HepG2 (cell line): Measurements from ENCODE around the gene RNF8. TPM values are rescaled to one million over a fixed set of nuclear protein-coding genes. Genes with fewer than 3 reads are reported as not detected.

Source experiments
- ARHGAP35 ChIP-seq: sonication (generic); formaldehyde crosslinking; IDR thresholded peaks from 2 replicates; pipeline ENCODE4 v1.9.0; 2022; ENCODE audit warnings: mild to moderate bottlenecking, inconsistent platforms, moderate library complexity, missing genetic modification reagents, borderline replicate concordance
- CEBPG ChIP-seq: IDR thresholded peaks from 2 replicates; pipeline ENCODE4 v1.6.1; 2016
- ELF1 ChIP-seq: sonication (generic); formaldehyde crosslinking; IDR thresholded peaks from 2 replicates; pipeline ENCODE4 v1.4.0; 2020; ENCODE audit warnings: missing genetic modification reagents
- ELF4 ChIP-seq: sonication (generic); formaldehyde crosslinking; IDR thresholded peaks from 2 replicates; pipeline ENCODE4 v1.5.0; 2020; ENCODE audit warnings: missing genetic modification reagents, mild to moderate bottlenecking, moderate library complexity, borderline replicate concordance
- FOXK1 ChIP-seq: sonication (generic); formaldehyde crosslinking; IDR thresholded peaks from 2 replicates; pipeline ENCODE4 v1.4.0; 2020; ENCODE audit warnings: low read depth, missing genetic modification reagents, borderline replicate concordance
- GATA4 ChIP-seq: sonication (generic); IDR thresholded peaks from 2 replicates; pipeline ENCODE4 v1.6.1; 2016; ENCODE audit warnings: antibody characterized with exemption, low read depth, borderline replicate concordance
- HMG20A ChIP-seq: IDR thresholded peaks from 2 replicates; pipeline ENCODE4 v1.6.1; 2016; ENCODE audit warnings: borderline replicate concordance
- JUND ChIP-seq: sonication (generic); formaldehyde crosslinking; IDR thresholded peaks from 2 replicates; pipeline ENCODE4 v1.8.0; 2022; ENCODE audit warnings: mild to moderate bottlenecking, missing genetic modification reagents
- SMYD3 ChIP-seq: sonication (generic); formaldehyde crosslinking; IDR thresholded peaks from 2 replicates; pipeline ENCODE4 v1.8.1; 2023; ENCODE audit warnings: mild to moderate bottlenecking, missing genetic modification reagents
- SNAI1 ChIP-seq: sonication (generic); formaldehyde crosslinking; IDR thresholded peaks from 2 replicates; pipeline ENCODE4 v1.5.0; 2020; ENCODE audit warnings: mild to moderate bottlenecking, missing genetic modification reagents, borderline replicate concordance
- SOX6 ChIP-seq, 2 experiments: fragments of 450-650 bp in 1 of 2; sonication (generic) in 1 of 2; formaldehyde crosslinking in 1 of 2; IDR thresholded peaks; 2 replicates each; pipeline versions ENCODE4 v1.4.0 to v1.6.1; 2017 to 2020; ENCODE audit warnings: antibody characterized with exemption in 1 of 2, mild to moderate bottlenecking in 1 of 2, missing genetic modification reagents in 1 of 2
- SP2 ChIP-seq: sonication (generic); formaldehyde crosslinking; IDR thresholded peaks from 2 replicates; pipeline ENCODE4 v1.5.1; 2020; ENCODE audit warnings: mild to moderate bottlenecking, missing genetic modification reagents
- ZMYM3 ChIP-seq: sonication (generic); formaldehyde crosslinking; IDR thresholded peaks from 2 replicates; pipeline ENCODE4 v1.5.1; 2020; ENCODE audit warnings: mild to moderate bottlenecking, missing genetic modification reagents
- ZNF235 ChIP-seq: sonication (generic); formaldehyde crosslinking; IDR thresholded peaks from 2 replicates; pipeline ENCODE4 v1.8.1; 2023; ENCODE audit warnings: mild to moderate bottlenecking, missing genetic modification reagents, borderline replicate concordance
- ZNF546 ChIP-seq: sonication (generic); formaldehyde crosslinking; conservative IDR thresholded peaks from 2 replicates; pipeline ENCODE4 v1.8.1; 2023; ENCODE audit warnings: mild to moderate bottlenecking, missing genetic modification reagents
- ZNF619 ChIP-seq: sonication (generic); formaldehyde crosslinking; IDR thresholded peaks from 2 replicates; pipeline ENCODE4 v1.4.0; 2020; ENCODE audit warnings: mild to moderate bottlenecking, missing genetic modification reagents
- ZNF746 ChIP-seq: sonication (generic); formaldehyde crosslinking; IDR thresholded peaks from 2 replicates; pipeline ENCODE4 v1.8.0; 2022; ENCODE audit warnings: mild to moderate bottlenecking, missing genetic modification reagents
- polyA plus RNA-seq, 8 experiments: library from polyadenylated mRNA; depleted of rRNA in 3 of 8; stranded (reverse) in 7 of 8; unstranded in 1 of 8; fragments of >200 nt; fragmentation: Illumina TruSeq in 4 of 8; extraction: Trizol in 4 of 8; gene quantifications; 2 replicates each; pipeline versions ENCODE4 v1.2.1 to v1.2.3, GENCODE V29; 2011 to 2016; ENCODE audit warnings: low read depth in 4 of 8, missing spikeins in 1 of 8, mixed read lengths in 1 of 8; ENCODE audit not compliant: insufficient read depth in 1 of 8
- total RNA-seq, 5 experiments: library from RNA; depleted of rRNA; stranded (reverse); fragments of >200 nt; fragmentation: Illumina TruSeq; extraction: Trizol; gene quantifications; 2 replicates each; pipeline ENCODE4 v1.2.3, GENCODE V29; 2016; ENCODE audit warnings: low read depth in 1 of 5
- TF ChIP-seq, protein P1 (sequence below): sonication (generic); formaldehyde crosslinking; IDR thresholded peaks from 2 replicates; pipeline ENCODE4 v1.5.1; 2020; ENCODE audit warnings: missing genetic modification reagents, mild to moderate bottlenecking, borderline replicate concordance
- TF ChIP-seq, protein P2 (sequence below): sonication (generic); formaldehyde crosslinking; IDR thresholded peaks from 2 replicates; pipeline ENCODE4 v1.4.0; 2020; ENCODE audit warnings: missing genetic modification reagents
- TF ChIP-seq, protein P3 (sequence below): sonication (generic); formaldehyde crosslinking; IDR thresholded peaks from 2 replicates; pipeline ENCODE4 v1.4.0; 2020; ENCODE audit warnings: missing genetic modification reagents, borderline replicate concordance
- TF ChIP-seq, protein P4 (sequence below): IDR thresholded peaks from 2 replicates; pipeline ENCODE4 v1.6.1; 2016; ENCODE audit warnings: low read depth, borderline replicate concordance
- TF ChIP-seq, protein P5 (sequence below): sonication (generic); formaldehyde crosslinking; IDR thresholded peaks from 2 replicates; pipeline ENCODE4 v1.4.0; 2020; ENCODE audit warnings: missing genetic modification reagents

RNF8 gene
- total and polyA plus RNA-seq, 2 of the 13 experiments (the other 11 are each of a cell fraction or from before 2014, with no cell fraction given) = 21.8 to 47.6 TPM

DNA sequence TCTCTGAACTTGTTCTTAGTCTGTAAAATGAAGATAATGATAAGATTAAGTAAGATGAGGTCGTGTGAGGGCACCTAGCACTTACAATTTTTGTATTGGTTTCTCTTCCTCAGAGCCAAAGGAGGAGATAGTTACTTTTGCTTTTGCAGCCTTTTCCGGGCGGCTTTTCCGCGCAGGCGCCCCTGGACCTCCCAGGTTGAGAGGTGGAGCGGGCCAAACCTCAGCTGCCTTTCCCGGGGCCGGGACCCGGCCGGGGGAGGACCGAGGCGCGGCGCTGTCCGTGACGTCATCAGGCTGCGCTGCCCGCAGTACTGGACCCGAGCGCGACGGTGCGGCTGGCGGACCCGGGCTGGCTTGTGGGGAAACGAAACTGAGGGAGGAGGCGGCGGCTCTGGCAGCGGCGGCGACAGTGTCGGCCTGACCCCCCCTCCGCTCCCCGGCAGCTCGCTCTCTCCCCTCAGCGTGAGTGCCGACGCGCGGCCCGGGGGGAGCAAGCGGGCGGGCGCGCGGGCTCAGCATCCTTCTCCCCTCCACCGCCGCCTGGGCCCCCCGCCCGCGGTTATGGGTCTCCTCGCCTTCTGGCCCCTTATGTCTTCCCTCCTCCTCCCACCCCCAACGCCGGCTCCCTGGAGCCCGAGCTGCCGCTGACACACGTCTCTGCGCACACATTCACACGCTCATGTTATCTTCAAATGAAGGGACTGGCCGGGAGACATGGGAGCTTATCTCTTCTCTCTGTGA, 79.3 kb downstream of the RNF8 start, which contains the start of gene CMTR1 (continued):
- TF ChIP-seq ELF4 (CRISPR knock-in tag) = 0 out of 2 replicates have a peak, but pooled peaks have one; percentile 36
- TF ChIP-seq SMYD3 (CRISPR knock-in tag) = no peak
- TF ChIP-seq, protein P1, sequence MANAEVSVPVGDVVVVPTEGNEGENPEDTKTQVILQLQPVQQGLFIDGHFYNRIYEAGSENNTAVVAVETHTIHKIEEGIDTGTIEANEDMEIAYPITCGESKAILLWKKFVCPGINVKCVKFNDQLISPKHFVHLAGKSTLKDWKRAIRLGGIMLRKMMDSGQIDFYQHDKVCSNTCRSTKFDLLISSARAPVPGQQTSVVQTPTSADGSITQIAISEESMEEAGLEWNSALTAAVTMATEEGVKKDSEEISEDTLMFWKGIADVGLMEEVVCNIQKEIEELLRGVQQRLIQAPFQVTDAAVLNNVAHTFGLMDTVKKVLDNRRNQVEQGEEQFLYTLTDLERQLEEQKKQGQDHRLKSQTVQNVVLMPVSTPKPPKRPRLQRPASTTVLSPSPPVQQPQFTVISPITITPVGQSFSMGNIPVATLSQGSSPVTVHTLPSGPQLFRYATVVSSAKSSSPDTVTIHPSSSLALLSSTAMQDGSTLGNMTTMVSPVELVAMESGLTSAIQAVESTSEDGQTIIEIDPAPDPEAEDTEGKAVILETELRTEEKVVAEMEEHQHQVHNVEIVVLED (CRISPR knock-in tag) = peak; percentile 81
- TF ChIP-seq JUND = peak; percentile 58; the same call in 1 of the 2 replicates
- peak; percentile 38; the same call in 1 of the 2 replicates for TF ChIP-seq ARHGAP35 (CRISPR knock-in tag)
- TF ChIP-seq SOX6 (IDR thresholded peaks at IDR 0.05) = no peak
- TF ChIP-seq SOX6 (CRISPR knock-in tag; IDR thresholded peaks at IDR 0.05) = peak; percentile 63
- peak; percentile 38; the same call in 1 of the 2 replicates for TF ChIP-seq ZNF619
- TF ChIP-seq ZNF235 (CRISPR knock-in tag) = 0 out of 2 replicates have a peak, but pooled peaks have one; percentile 57
- no peak for TF ChIP-seq ZNF546 (CRISPR knock-in tag)
- TF ChIP-seq SP2 = peak; percentile 38; the same call in 1 of the 2 replicates
- TF ChIP-seq GATA4 = peak; percentile 47; the same call in 1 of the 2 replicates
- peak; percentile 86 for TF ChIP-seq FOXK1 (CRISPR knock-in tag)
- TF ChIP-seq HMG20A = 0 out of 2 replicates have a peak, but pooled peaks have one; percentile 30
- TF ChIP-seq, protein P2, sequence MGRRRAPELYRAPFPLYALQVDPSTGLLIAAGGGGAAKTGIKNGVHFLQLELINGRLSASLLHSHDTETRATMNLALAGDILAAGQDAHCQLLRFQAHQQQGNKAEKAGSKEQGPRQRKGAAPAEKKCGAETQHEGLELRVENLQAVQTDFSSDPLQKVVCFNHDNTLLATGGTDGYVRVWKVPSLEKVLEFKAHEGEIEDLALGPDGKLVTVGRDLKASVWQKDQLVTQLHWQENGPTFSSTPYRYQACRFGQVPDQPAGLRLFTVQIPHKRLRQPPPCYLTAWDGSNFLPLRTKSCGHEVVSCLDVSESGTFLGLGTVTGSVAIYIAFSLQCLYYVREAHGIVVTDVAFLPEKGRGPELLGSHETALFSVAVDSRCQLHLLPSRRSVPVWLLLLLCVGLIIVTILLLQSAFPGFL = no peak
- TF ChIP-seq SNAI1 (CRISPR knock-in tag) = no peak
- TF ChIP-seq, protein P3, sequence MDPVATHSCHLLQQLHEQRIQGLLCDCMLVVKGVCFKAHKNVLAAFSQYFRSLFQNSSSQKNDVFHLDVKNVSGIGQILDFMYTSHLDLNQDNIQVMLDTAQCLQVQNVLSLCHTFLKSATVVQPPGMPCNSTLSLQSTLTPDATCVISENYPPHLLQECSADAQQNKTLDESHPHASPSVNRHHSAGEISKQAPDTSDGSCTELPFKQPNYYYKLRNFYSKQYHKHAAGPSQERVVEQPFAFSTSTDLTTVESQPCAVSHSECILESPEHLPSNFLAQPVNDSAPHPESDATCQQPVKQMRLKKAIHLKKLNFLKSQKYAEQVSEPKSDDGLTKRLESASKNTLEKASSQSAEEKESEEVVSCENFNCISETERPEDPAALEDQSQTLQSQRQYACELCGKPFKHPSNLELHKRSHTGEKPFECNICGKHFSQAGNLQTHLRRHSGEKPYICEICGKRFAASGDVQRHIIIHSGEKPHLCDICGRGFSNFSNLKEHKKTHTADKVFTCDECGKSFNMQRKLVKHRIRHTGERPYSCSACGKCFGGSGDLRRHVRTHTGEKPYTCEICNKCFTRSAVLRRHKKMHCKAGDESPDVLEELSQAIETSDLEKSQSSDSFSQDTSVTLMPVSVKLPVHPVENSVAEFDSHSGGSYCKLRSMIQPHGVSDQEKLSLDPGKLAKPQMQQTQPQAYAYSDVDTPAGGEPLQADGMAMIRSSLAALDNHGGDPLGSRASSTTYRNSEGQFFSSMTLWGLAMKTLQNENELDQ (CRISPR knock-in tag) = no peak
- TF ChIP-seq, protein P4, sequence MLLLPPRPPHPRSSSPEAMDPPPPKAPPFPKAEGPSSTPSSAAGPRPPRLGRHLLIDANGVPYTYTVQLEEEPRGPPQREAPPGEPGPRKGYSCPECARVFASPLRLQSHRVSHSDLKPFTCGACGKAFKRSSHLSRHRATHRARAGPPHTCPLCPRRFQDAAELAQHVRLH (CRISPR knock-in tag) = peak; percentile 80; the same call in 1 of the 2 replicates
- 0 out of 2 replicates have a peak, but pooled peaks have one; percentile 35 for TF ChIP-seq ZNF746 (CRISPR knock-in tag)
- TF ChIP-seq, protein P5, sequence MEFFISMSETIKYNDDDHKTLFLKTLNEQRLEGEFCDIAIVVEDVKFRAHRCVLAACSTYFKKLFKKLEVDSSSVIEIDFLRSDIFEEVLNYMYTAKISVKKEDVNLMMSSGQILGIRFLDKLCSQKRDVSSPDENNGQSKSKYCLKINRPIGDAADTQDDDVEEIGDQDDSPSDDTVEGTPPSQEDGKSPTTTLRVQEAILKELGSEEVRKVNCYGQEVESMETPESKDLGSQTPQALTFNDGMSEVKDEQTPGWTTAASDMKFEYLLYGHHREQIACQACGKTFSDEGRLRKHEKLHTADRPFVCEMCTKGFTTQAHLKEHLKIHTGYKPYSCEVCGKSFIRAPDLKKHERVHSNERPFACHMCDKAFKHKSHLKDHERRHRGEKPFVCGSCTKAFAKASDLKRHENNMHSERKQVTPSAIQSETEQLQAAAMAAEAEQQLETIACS (CRISPR knock-in tag) = no peak
- peak; percentile 47; the same call in 1 of the 2 replicates for TF ChIP-seq CEBPG (CRISPR knock-in tag)
- TF ChIP-seq ZMYM3 (CRISPR knock-in tag) = 0 out of 2 replicates have a peak, but pooled peaks have one; percentile 26
- TF ChIP-seq ELF1 = peak; percentile 28; the same call in 1 of the 2 replicates
